DOHH2 (cell line): ENCODE measurements around the gene AGO3.
"Not testable (repeated sequence)": the region's sequence is repeated elsewhere in the genome, so short reads cannot be mapped to it uniquely, and the experiment has no call there.

Source experiments
- H3F3A ChIP-seq: fragments of 200-600 bp; sonication (generic), shearing (Covaris generic); 2 replicates; pipeline ENCODE4 v1.6.0; 2016; ENCODE audit warnings: antibody characterized with exemption, mild to moderate bottlenecking; ENCODE audit not compliant: control insufficient read depth, insufficient read depth
- H3K27ac ChIP-seq: fragments of 200-600 bp; sonication (generic); 2 replicates; pipeline ENCODE4 v1.5.1; 2014; ENCODE audit warnings: low read depth, mild to moderate bottlenecking, low read length, moderate library complexity
- H3K27me3 ChIP-seq: fragments of 200-600 bp; sonication (generic); 2 replicates; pipeline ENCODE4 v1.6.1; 2014; ENCODE audit warnings: mild to moderate bottlenecking, low read length, mixed read lengths; ENCODE audit not compliant: control insufficient read depth
- H3K36me3 ChIP-seq: fragments of 200-600 bp; sonication (generic); 2 replicates; pipeline ENCODE4 v1.6.1; 2014; ENCODE audit warnings: mild to moderate bottlenecking, low read length, moderate library complexity, mixed read lengths; ENCODE audit not compliant: control insufficient read depth
- H3K4me1 ChIP-seq: fragments of 200-600 bp; sonication (generic); 2 replicates; pipeline ENCODE4 v1.6.1; 2014; ENCODE audit warnings: mild to moderate bottlenecking, low read length, mixed read lengths; ENCODE audit not compliant: control insufficient read depth
- H3K4me2 ChIP-seq: fragments of 200-600 bp; sonication (generic); 2 replicates; pipeline ENCODE4 v1.6.0; 2014; ENCODE audit warnings: mild to moderate bottlenecking, low read length, moderate library complexity
- H3K4me3 ChIP-seq: fragments of 200-600 bp; sonication (generic); 2 replicates; pipeline ENCODE4 v1.5.1; 2014; ENCODE audit warnings: mild to moderate bottlenecking, low read length, mixed read lengths
- H3K79me2 ChIP-seq: fragments of 200-600 bp; sonication (generic); 2 replicates; pipeline ENCODE4 v1.6.1; 2014; ENCODE audit warnings: mild to moderate bottlenecking, low read length, mixed read lengths; ENCODE audit not compliant: control insufficient read depth
- H3K9me2 ChIP-seq: fragments of 200-600 bp; sonication (generic); replicated peaks from 2 replicates; pipeline ENCODE4 v1.6.1; 2014; ENCODE audit warnings: mild to moderate bottlenecking, low read length, mixed read lengths; ENCODE audit not compliant: control insufficient read depth
- H3K9me3 ChIP-seq: fragments of 200-600 bp; sonication (generic); 2 replicates; pipeline ENCODE4 v1.6.1; 2014; ENCODE audit warnings: antibody characterized with exemption, low read length, mixed read lengths; ENCODE audit not compliant: control insufficient read depth, insufficient read depth
- H4K20me1 ChIP-seq: fragments of 200-600 bp; sonication (generic); 2 replicates; pipeline ENCODE4 v1.6.0; 2014; ENCODE audit warnings: low read depth, mild to moderate bottlenecking, antibody characterized with exemption, low read length, moderate library complexity; ENCODE audit not compliant: control insufficient read depth, insufficient read depth
- CTCF ChIP-seq: fragments of 200-600 bp; sonication (generic); IDR thresholded peaks from one replicate; pipeline ENCODE4 v1.5.1; 2014; ENCODE audit warnings: antibody characterized with exemption, mild to moderate bottlenecking, low read depth, low read length; ENCODE audit not compliant: poor library complexity, severe bottlenecking
- EZH2phosphoT487 ChIP-seq: fragments of 200-600 bp; sonication (generic); IDR thresholded peaks from 2 replicates; pipeline ENCODE4 v1.6.1; 2017; ENCODE audit warnings: borderline replicate concordance, mild to moderate bottlenecking, antibody characterized with exemption, low read length, moderate library complexity, mixed read lengths

Gene AGO3

GRCh38 chr1:35962952-35963351, 32.0 kb downstream of the AGO3 start:
- no peak for TF ChIP-seq EZH2phosphoT487
- no peak for TF ChIP-seq CTCF
- peaks cover 4% of the 10 kb centered on the region; the same call in 1 of the 2 replicates for H3K79me2 ChIP-seq
- no peaks in the 10 kb centered on the region for H3K4me1 ChIP-seq
- peaks cover 5% of the 10 kb centered on the region; the same call in 1 of the 2 replicates for H3F3A ChIP-seq
- H3K9me2 ChIP-seq = no peaks in the 10 kb centered on the region
- H4K20me1 ChIP-seq = no peaks in the 10 kb centered on the region
- H3K36me3 ChIP-seq = peaks cover 3% of the 10 kb centered on the region
- H3K9me3 ChIP-seq = no peaks in the 10 kb centered on the region
- H3K4me2 ChIP-seq = no peak overlapping the region
- H3K27me3 ChIP-seq = no peaks in the 10 kb centered on the region
- no peak overlapping the region for H3K27ac ChIP-seq
- no peak overlapping the region for H3K4me3 ChIP-seq

- H3K9me3 ChIP-seq, H4K20me1 ChIP-seq, H3K27ac ChIP-seq, H3F3A ChIP-seq, H3K36me3 ChIP-seq, H3K4me3 ChIP-seq, H3K4me1 ChIP-seq, H3K79me2 ChIP-seq, H3K27me3 ChIP-seq, H3K9me2 ChIP-seq, H3K4me2 ChIP-seq: not testable (repeated sequence)
Measured at GRCh38 chr1:35964277-35964676, 33.4 kb downstream of the AGO3 start.

GRCh38 chr1:35968396-35968795, 37.5 kb downstream of the AGO3 start:
- peaks cover 5% of the 10 kb centered on the region; the same call in 1 of the 2 replicates for H3K79me2 ChIP-seq
- no peaks in the 10 kb centered on the region for H4K20me1 ChIP-seq
- no peaks in the 10 kb centered on the region for H3K9me3 ChIP-seq
- no peaks in the 10 kb centered on the region for H3K27me3 ChIP-seq
- H3F3A ChIP-seq = no peaks in the 10 kb centered on the region
- peaks cover 14% of the 10 kb centered on the region for H3K36me3 ChIP-seq
- H3K27ac ChIP-seq = no peak overlapping the region
- H3K4me3 ChIP-seq = no peak overlapping the region
- no peak for TF ChIP-seq EZH2phosphoT487
- TF ChIP-seq CTCF = no peak
- no peaks in the 10 kb centered on the region for H3K4me1 ChIP-seq
- no peak overlapping the region for H3K4me2 ChIP-seq
- H3K9me2 ChIP-seq = no peaks in the 10 kb centered on the region

- Histone ChIP-seq H3K9me3 (no peaks in the 10 kb centered on the region), H3K36me3 (peaks cover 20% of the 10 kb centered on the region), H3K79me2 (0 out of 2 replicates have a peak, but pooled peaks cover 2% of the 10 kb centered on the region), H3K4me1 (no peaks in the 10 kb centered on the region), H3F3A (no peaks in the 10 kb centered on the region), H3K4me2 (no peak overlapping the region), H3K4me3 (no peak overlapping the region), H3K27me3 (no peaks in the 10 kb centered on the region), H3K9me2 (no peaks in the 10 kb centered on the region), H3K27ac (no peak overlapping the region), H4K20me1 (no peaks in the 10 kb centered on the region)
- TF ChIP-seq CTCF = no peak
- TF ChIP-seq EZH2phosphoT487 = no peak
Measured at GRCh38 chr1:35971601-35972000, 40.7 kb downstream of the AGO3 start.

- not testable (repeated sequence) for H3K4me1 ChIP-seq, H3K79me2 ChIP-seq, H4K20me1 ChIP-seq, H3K9me2 ChIP-seq, H3K27ac ChIP-seq, H3K27me3 ChIP-seq, H3K4me3 ChIP-seq, H3F3A ChIP-seq, H3K9me3 ChIP-seq, H3K4me2 ChIP-seq
- peaks cover 20% of the 10 kb centered on the region for H3K36me3 ChIP-seq
Measured at GRCh38 chr1:35972631-35973030, 41.7 kb downstream of the AGO3 start.
